H1 (cell line): Measurements from ENCODE around the gene RELB. TPM values are rescaled to one million over a fixed set of nuclear protein-coding genes. Genes with fewer than 3 reads are reported as not detected.

Experiments
- CTCF ChIA-PET: fragments of 300-600 bp; sonication (Branson Sonifier 250); formaldehyde crosslinking; loops from one replicate; lab custom pipeline; 2021; ENCODE audit not compliant: partially characterized antibody; lab: Charles Lee
- POLR2A ChIA-PET: fragments of 300-600 bp; sonication (Branson Sonifier 250); formaldehyde crosslinking; loops from one replicate; lab custom pipeline; 2021; ENCODE audit warnings: inconsistent platforms; ENCODE audit not compliant: partially characterized antibody; lab: Charles Lee
- DNase-seq, 2 experiments: peaks; one replicate each; pipeline versions ENCODE4 v3.0.0 to v3.0.0-alpha.2; 2010 to 2022; ENCODE audit warnings: low spot score in 2 of 2, low read depth in 1 of 2, mixed read lengths in 1 of 2
- FAIRE-seq: peaks from 2 replicates; lab custom pipeline; 2011; peaks lifted over from hg19 to GRCh38; lab: Jason Lieb, UNC
- H2AFZ ChIP-seq: 2 replicates; pipeline ENCODE4 v1.8.1; 2012; ENCODE audit warnings: low read length, inconsistent platforms
- H2AK5ac ChIP-seq: 2 replicates; pipeline ENCODE4 v1.6.1; 2013; ENCODE audit warnings: low read depth, low read length
- H2BK120ac ChIP-seq: replicated peaks from 2 replicates; pipeline ENCODE3; 2013; ENCODE audit warnings: low read depth, low read length, inconsistent platforms
- H2BK12ac ChIP-seq: 2 replicates; pipeline ENCODE4 v1.6.1; 2013; ENCODE audit warnings: low read depth, low read length
- H2BK15ac ChIP-seq: 2 replicates; pipeline ENCODE4 v1.6.1; 2013; ENCODE audit warnings: low read length
- H2BK20ac ChIP-seq: 2 replicates; pipeline ENCODE4 v1.6.1; 2013; ENCODE audit warnings: low read length
- H2BK5ac ChIP-seq: 2 replicates; pipeline ENCODE4 v1.6.1; 2013; ENCODE audit warnings: low read depth, low read length
- H3K14ac ChIP-seq: 2 replicates; pipeline ENCODE4 v1.6.1; 2013; ENCODE audit warnings: inconsistent platforms; ENCODE audit not compliant: insufficient read length
- H3K18ac ChIP-seq: 2 replicates; pipeline ENCODE4 v1.6.1; 2013; ENCODE audit warnings: low read length; ENCODE audit errors: extremely low read depth
- H3K23ac ChIP-seq: 2 replicates; pipeline ENCODE4 v1.6.1; 2013; ENCODE audit warnings: inconsistent platforms; ENCODE audit not compliant: insufficient read length
- H3K23me2 ChIP-seq: 2 replicates; pipeline ENCODE4 v1.6.1; 2013; ENCODE audit warnings: low read depth, low read length
- H3K27ac ChIP-seq: 2 replicates; pipeline ENCODE4 v1.6.1; 2011; ENCODE audit warnings: low read depth, low read length, inconsistent platforms
- H3K27me3 ChIP-seq, 4 experiments: replicated peaks in 1 of 4; 1 replicate in 1 of 4; 2 replicates in 3 of 4; pipeline versions ENCODE4 v1.6.1 to v1.8.1; 2011 to 2013; ENCODE audit warnings: low read length in 3 of 4, mild to moderate bottlenecking in 3 of 4, inconsistent platforms in 2 of 4, mixed read lengths in 2 of 4, moderate library complexity in 1 of 4; ENCODE audit not compliant: control insufficient read depth in 3 of 4, insufficient read depth in 3 of 4; ENCODE audit errors: extremely low read depth in 1 of 4
- H3K36me3 ChIP-seq, 4 experiments: 2 replicates each; pipeline versions ENCODE4 v1.6.1 to v1.8.1; 2011 to 2013; ENCODE audit warnings: mild to moderate bottlenecking in 4 of 4, low read length in 3 of 4, moderate library complexity in 2 of 4, control low read depth in 1 of 4, inconsistent platforms in 1 of 4; ENCODE audit not compliant: insufficient read depth in 4 of 4, control insufficient read depth in 2 of 4
- H3K4ac ChIP-seq: replicated peaks from 2 replicates; pipeline ENCODE3; 2013; ENCODE audit warnings: low read length, low read depth, mixed read lengths, inconsistent platforms; ENCODE audit not compliant: insufficient read length
- H3K4me1 ChIP-seq, 4 experiments: replicated peaks in 1 of 4; 1 replicate in 1 of 4; 2 replicates in 3 of 4; pipeline versions ENCODE4 v1.6.1 to v1.8.1; 2011 to 2013; ENCODE audit warnings: low read length in 3 of 4, inconsistent platforms in 2 of 4, mixed read lengths in 1 of 4; ENCODE audit not compliant: insufficient read depth in 4 of 4, control insufficient read depth in 3 of 4
- H3K4me2 ChIP-seq, 2 experiments: 2 replicates each; pipeline versions ENCODE4 v1.6.1 to v1.8.1; 2011 to 2013; ENCODE audit warnings: low read depth in 2 of 2, low read length in 2 of 2, control low read depth in 1 of 2, inconsistent platforms in 1 of 2, mild to moderate bottlenecking in 1 of 2; ENCODE audit not compliant: insufficient read depth in 1 of 2
- H3K4me3 ChIP-seq, 4 experiments: fragments of 200-600, 300-600 bp in 1 of 4; sonication (generic), shearing (Covaris generic), sonication (Bioruptor Twin) in 1 of 4; 2 replicates each; pipeline versions ENCODE4 v1.5.1 to v1.8.1; 2011 to 2016; ENCODE audit warnings: low read length in 4 of 4, low read depth in 3 of 4, control low read depth in 2 of 4, inconsistent platforms in 2 of 4, mild to moderate bottlenecking in 2 of 4, mixed read lengths in 1 of 4, moderate library complexity in 1 of 4; ENCODE audit not compliant: insufficient read depth in 2 of 4; ENCODE audit errors: extremely low read depth in 1 of 4
- H3K56ac ChIP-seq: replicated peaks from 2 replicates; pipeline ENCODE3; 2013; ENCODE audit warnings: low read depth, mild to moderate bottlenecking, mixed read lengths, low read length, inconsistent platforms; ENCODE audit not compliant: insufficient read length
- H3K79me1 ChIP-seq: 2 replicates; pipeline ENCODE4 v1.6.1; 2013; ENCODE audit warnings: low read depth, low read length, control low read depth
- H3K79me2 ChIP-seq, 2 experiments: 2 replicates each; pipeline versions ENCODE4 v1.6.1 to v1.8.1; 2012 to 2013; ENCODE audit warnings: low read length in 2 of 2, mild to moderate bottlenecking in 2 of 2, inconsistent platforms in 1 of 2; ENCODE audit not compliant: insufficient read depth in 2 of 2, control insufficient read depth in 1 of 2
- H3K9ac ChIP-seq, 4 experiments: replicated peaks in 1 of 4; 1 replicate in 1 of 4; 2 replicates in 3 of 4; pipeline versions ENCODE4 v1.6.1 to v1.8.1; 2011 to 2013; ENCODE audit warnings: low read depth in 3 of 4, low read length in 3 of 4, control low read depth in 2 of 4, mild to moderate bottlenecking in 2 of 4, moderate library complexity in 2 of 4, inconsistent platforms in 1 of 4; ENCODE audit errors: extremely low read depth in 1 of 4
- H3K9me3 ChIP-seq, 2 experiments: 2 replicates each; pipeline versions ENCODE4 v1.6.1 to v1.8.1; 2012 to 2013; ENCODE audit warnings: mild to moderate bottlenecking in 2 of 2, moderate library complexity in 2 of 2, control low read depth in 1 of 2, inconsistent platforms in 1 of 2, low read depth in 1 of 2, low read length in 1 of 2, mixed read lengths in 1 of 2; ENCODE audit not compliant: insufficient read depth in 2 of 2
- H4K20me1 ChIP-seq, 2 experiments: replicated peaks in 1 of 2; 2 replicates each; pipeline versions ENCODE3 to v1.8.1; 2011 to 2013; ENCODE audit warnings: inconsistent platforms in 2 of 2, low read length in 2 of 2, mild to moderate bottlenecking in 1 of 2; ENCODE audit not compliant: insufficient read depth in 2 of 2, control insufficient read depth in 1 of 2
- H4K5ac ChIP-seq: 2 replicates; pipeline ENCODE4 v1.6.1; 2013; ENCODE audit warnings: low read length, low read depth, mixed read lengths, inconsistent platforms; ENCODE audit not compliant: insufficient read length
- H4K8ac ChIP-seq: 2 replicates; pipeline ENCODE4 v1.8.0; 2013; ENCODE audit warnings: mild to moderate bottlenecking, moderate library complexity, low read length, inconsistent platforms; ENCODE audit not compliant: insufficient read depth; ENCODE audit errors: extremely low read depth
- H4K91ac ChIP-seq: replicated peaks from 2 replicates; pipeline ENCODE3; 2013; ENCODE audit warnings: low read length, mixed read lengths, inconsistent platforms; ENCODE audit not compliant: insufficient read length
- WGBS, 2 experiments: shearing (Covaris generic) in 1 of 2; methylation state at CpG; one replicate each; pipeline versions ENCODE4 v1.1.6 to v1.1.7; 2013 to 2015; ENCODE audit warnings: low lambda C conversion rate in 2 of 2, mixed read lengths in 2 of 2, inconsistent platforms in 1 of 2, low coverage in 1 of 2, missing lambda C conversion rate in 1 of 2; ENCODE audit not compliant: insufficient replicate concordance in 2 of 2, insufficient coverage in 1 of 2, insufficient read length in 1 of 2; ENCODE audit errors: extremely low coverage in 1 of 2, missing lambda C conversion rate in 1 of 2; 5-methylcytosine and 5-hydroxymethylcytosine counted together
- polyA plus RNA-seq, 7 experiments: library from polyadenylated mRNA; depleted of rRNA in 3 of 7; stranded (reverse) in 5 of 7; unstranded in 2 of 7; fragments of >200 nt in 5 of 7; fragments of 200-250 nt in 2 of 7; gene quantifications; 1 replicate in 5 of 7; 2 replicates in 1 of 7; 4 replicates in 1 of 7; pipeline versions ENCODE4 v1.2.1 to v1.2.3, GENCODE V29; 2011 to 2013; ENCODE audit warnings: missing spikeins in 2 of 7, mixed read lengths in 2 of 7
- total RNA-seq: library from RNA; stranded (reverse); fragmentation: NEBNext Ultra II Directional; extraction: Animal tissue kit (Norgen Biotek cat#: 25700); gene quantifications from 2 replicates; pipeline ENCODE4 v1.2.1, GENCODE V29; 2021

The RELB gene
- total and polyA plus RNA-seq, 2 of the 8 experiments (the other 6 are each of a cell fraction or from before 2014, with no cell fraction given) = 10.0 to 13.1 TPM

DNA sequence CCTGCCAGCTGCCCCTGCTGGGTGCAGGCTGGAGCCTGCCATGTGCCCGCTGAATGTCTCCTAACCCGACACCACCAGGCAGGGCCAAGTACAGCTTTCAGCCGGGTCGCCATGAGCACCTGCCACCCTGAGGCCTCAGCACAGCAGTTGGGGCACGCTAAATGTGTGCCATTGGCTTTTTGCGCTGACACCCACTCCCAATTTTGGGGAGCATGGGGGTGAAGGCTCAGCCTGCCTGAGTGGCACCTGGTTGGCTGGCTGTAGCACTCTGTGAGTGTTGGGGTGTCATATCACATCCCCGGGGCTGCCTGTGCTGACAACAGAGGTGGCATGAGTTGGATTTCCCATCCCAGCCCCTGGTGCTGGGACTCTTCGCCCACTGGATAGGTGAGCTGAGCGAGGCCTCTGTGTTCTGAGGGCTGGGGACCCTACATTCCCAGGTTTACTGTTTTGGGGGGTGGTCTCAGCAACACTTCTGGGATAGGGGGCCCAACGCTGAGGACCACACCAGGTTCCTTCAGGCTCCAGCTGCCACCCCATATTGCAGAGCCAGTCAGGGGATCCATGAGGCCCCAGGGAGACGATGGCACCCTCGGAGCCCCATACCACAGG is 7.2 kb upstream of the RELB start:
- no peak overlapping the region for H4K5ac ChIP-seq
- no peak overlapping the region for H3K4me3 ChIP-seq
- no peak overlapping the region for H2AFZ ChIP-seq
- no peak overlapping the region for H2BK120ac ChIP-seq
- no peaks in the 10 kb centered on the region for H3K23me2 ChIP-seq
- H2BK15ac ChIP-seq = no peak overlapping the region
- H3K23ac ChIP-seq = no peak overlapping the region
- FAIRE-seq (no peak), DNase-seq (no peak)
- H3K14ac ChIP-seq = no peak overlapping the region
- no peak overlapping the region for H3K18ac ChIP-seq
- no peak overlapping the region for H3K27ac ChIP-seq
- CTCF ChIA-PET = interaction anchor here (3.3 kb wide), 1 partner anchor 65 kb away, joined by 11 read pairs; no protein-coding TSS in a partner anchor
- H4K20me1 ChIP-seq = peaks cover 0 to 7% of the 10 kb centered on the region in 2 experiments
- H2BK20ac ChIP-seq = no peak overlapping the region
- no peaks in the 10 kb centered on the region for H3K4me1 ChIP-seq
- H3K27me3 ChIP-seq = no peaks in the 10 kb centered on the region
- no peak overlapping the region for H3K56ac ChIP-seq
- no peaks in the 10 kb centered on the region; the same call in 1 of the 2 replicates for H3K79me1 ChIP-seq
- no peak overlapping the region for H2BK12ac ChIP-seq
- POLR2A ChIA-PET = interaction anchor here (0.7 to 1.8 kb wide), 5 partner anchors 13 to 104 kb away, joined by 3 to 4 read pairs (median 3); no protein-coding TSS in a partner anchor
- no peak overlapping the region for H3K9ac ChIP-seq
- WGBS, 2 experiments = 88% methylated on average over 12 of the region's 12 CpGs; no CpG with 5 or more reads in 1 of the 2 experiments
- no peaks in the 10 kb centered on the region for H3K9me3 ChIP-seq
- H3K4ac ChIP-seq = no peak overlapping the region
- no peaks in the 10 kb centered on the region for H3K79me2 ChIP-seq
- no peak overlapping the region for H2AK5ac ChIP-seq
- no peak overlapping the region for H4K91ac ChIP-seq
- H2BK5ac ChIP-seq = no peak overlapping the region
- H3K4me2 ChIP-seq = no peak overlapping the region
- peaks cover 0 to 22% (median 2%) of the 10 kb centered on the region in 4 experiments; a peak in 4 of 8 replicates for H3K36me3 ChIP-seq
- H4K8ac ChIP-seq = no peak overlapping the region; the same call in 1 of the 2 replicates
